ENCODE results near the gene MRPS22.

DNA sequence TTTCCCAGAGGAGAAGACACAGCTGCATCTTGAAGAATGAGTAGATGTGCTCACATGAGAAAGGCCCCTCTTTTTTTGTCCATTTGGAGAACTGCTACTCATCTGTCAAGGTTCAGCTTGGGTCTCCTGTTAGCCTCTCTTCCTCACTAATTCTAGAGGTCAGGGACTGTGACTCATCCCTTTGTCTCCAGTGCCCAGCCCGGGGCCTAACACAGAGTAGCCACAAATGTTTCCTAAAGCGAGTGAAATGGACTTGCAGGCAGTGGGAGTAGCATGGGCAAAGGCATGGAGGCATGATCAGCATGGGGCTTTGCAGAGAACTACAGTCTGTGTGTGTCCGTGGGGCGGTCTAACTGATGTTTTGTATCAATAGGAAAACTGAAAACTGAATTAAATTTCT, 33.9 kb upstream of the MRPS22 start:
- TF ChIP-seq, protein P1, sequence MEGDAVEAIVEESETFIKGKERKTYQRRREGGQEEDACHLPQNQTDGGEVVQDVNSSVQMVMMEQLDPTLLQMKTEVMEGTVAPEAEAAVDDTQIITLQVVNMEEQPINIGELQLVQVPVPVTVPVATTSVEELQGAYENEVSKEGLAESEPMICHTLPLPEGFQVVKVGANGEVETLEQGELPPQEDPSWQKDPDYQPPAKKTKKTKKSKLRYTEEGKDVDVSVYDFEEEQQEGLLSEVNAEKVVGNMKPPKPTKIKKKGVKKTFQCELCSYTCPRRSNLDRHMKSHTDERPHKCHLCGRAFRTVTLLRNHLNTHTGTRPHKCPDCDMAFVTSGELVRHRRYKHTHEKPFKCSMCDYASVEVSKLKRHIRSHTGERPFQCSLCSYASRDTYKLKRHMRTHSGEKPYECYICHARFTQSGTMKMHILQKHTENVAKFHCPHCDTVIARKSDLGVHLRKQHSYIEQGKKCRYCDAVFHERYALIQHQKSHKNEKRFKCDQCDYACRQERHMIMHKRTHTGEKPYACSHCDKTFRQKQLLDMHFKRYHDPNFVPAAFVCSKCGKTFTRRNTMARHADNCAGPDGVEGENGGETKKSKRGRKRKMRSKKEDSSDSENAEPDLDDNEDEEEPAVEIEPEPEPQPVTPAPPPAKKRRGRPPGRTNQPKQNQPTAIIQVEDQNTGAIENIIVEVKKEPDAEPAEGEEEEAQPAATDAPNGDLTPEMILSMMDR (IDR thresholded peaks at IDR 0.05): no peak
- no peak for TF ChIP-seq POLR2A (IDR thresholded peaks at IDR 0.05)
